Measurements from ENCODE around the gene P2RX7.

GRCh38 chr12:121218588-121219352 is 86.1 kb downstream of the P2RX7 start:
- TF ChIP-seq POLR2A (IDR thresholded peaks at IDR 0.05) (no peak), CTCF (IDR thresholded peaks at IDR 0.05) (no peak)

All from adrenal gland (tissue), 5 donors.